Kidney (tissue), 14 donors: Measurements from ENCODE around the gene GPR15LG. TPM values are rescaled to one million over a fixed set of nuclear protein-coding genes. Genes with fewer than 3 reads are reported as not detected.

Experiments used
- DNase-seq, 5 donors: peaks; one replicate each; pipeline ENCODE4 v3.0.0-alpha.2; 2013 to 2020
- FAIRE-seq: peaks from 2 replicates; lab custom pipeline; 2012; peaks lifted over from hg19 to GRCh38; lab: Jason Lieb, UNC
- H3K27ac ChIP-seq, 2 donors: one replicate each; pipeline ENCODE4 v1.7.0; 2013; ENCODE audit warnings: low read depth in 2 of 2, low read length in 2 of 2, inconsistent platforms in 1 of 2
- H3K27me3 ChIP-seq: one replicate; pipeline ENCODE4 v1.7.1; 2013; ENCODE audit warnings: low read length, inconsistent platforms; ENCODE audit not compliant: control insufficient read depth, insufficient read depth
- H3K36me3 ChIP-seq, 3 donors: one replicate each; pipeline versions ENCODE4 v1.7.0 to v1.7.1; 2013; ENCODE audit warnings: low read length in 3 of 3, control low read depth in 1 of 3, inconsistent platforms in 1 of 3; ENCODE audit not compliant: insufficient read depth in 3 of 3, control insufficient read depth in 2 of 3
- H3K4me1 ChIP-seq, 3 donors: one replicate each; pipeline versions ENCODE4 v1.7.0 to v1.7.1; 2013; ENCODE audit warnings: low read length in 3 of 3, inconsistent platforms in 1 of 3, low read depth in 1 of 3; ENCODE audit not compliant: control insufficient read depth in 2 of 3, insufficient read depth in 2 of 3
- H3K4me3 ChIP-seq, 3 donors: one replicate each; pipeline versions ENCODE4 v1.7.0 to v1.8.1; 2013; ENCODE audit warnings: low read length in 3 of 3, control low read depth in 1 of 3, inconsistent platforms in 1 of 3
- H3K9ac ChIP-seq, 3 donors: one replicate each; pipeline versions ENCODE4 v1.7.0 to v1.7.1; 2013; ENCODE audit warnings: low read length in 3 of 3, control low read depth in 1 of 3, inconsistent platforms in 1 of 3
- H3K9me3 ChIP-seq, 3 donors: one replicate each; pipeline versions ENCODE4 v1.7.0 to v1.7.1; 2013; ENCODE audit warnings: low read length in 3 of 3, control low read depth in 1 of 3, inconsistent platforms in 1 of 3; ENCODE audit not compliant: control insufficient read depth in 2 of 3, insufficient read depth in 1 of 3
- CTCF ChIP-seq: IDR thresholded peaks from 3 replicates; pipeline ENCODE4 v1.5.1; 2012; ENCODE audit warnings: mild to moderate bottlenecking, moderate library complexity, borderline replicate concordance; ENCODE audit not compliant: insufficient read depth; ENCODE audit errors: extremely low read depth
- intact Hi-C: fragments of 100-400 bp; cut with DNase I; formaldehyde crosslinking; loops from one replicate; pipeline ENCODE4 v1.11.1; 2022
- polyA plus RNA-seq: library from polyadenylated mRNA; stranded (reverse); fragments of 350-450 nt; fragmentation: Illumina TruSeq; extraction: RNeasy Lipid Tissue Mini Kit (QIAGEN cat#74804); gene quantifications from one replicate; pipeline ENCODE4 v1.2.3, GENCODE V29; 2014; ENCODE audit warnings: low read depth, low replicate concordance; ENCODE audit not compliant: insufficient read depth
- total RNA-seq: library from RNA; stranded (reverse); fragmentation: NEBNext Ultra II Directional; extraction: Animal tissue kit (Norgen Biotek cat#: 25700); gene quantifications from one replicate; pipeline ENCODE4 v1.2.1, GENCODE V29; 2021
- donor health status: control.
- donor health status: control.
- donor health status: control.
- donor health status: control.
- donor health status: control.
- donor health status: DM: yes; HTN: yes; CAD: no.
- donor health status: Normal renal cell carcinoma (clear cell type).

Gene GPR15LG
- total and polyA plus RNA-seq, 2 donors from 2014 or later: 0.44 TPM; not detected in 1

GRCh38 chr10:84214612-84215235 lies 41.1 kb downstream of the GPR15LG start:
- Histone ChIP-seq H3K4me3 (no peak overlapping the region), H3K4me1 (no peaks in the 10 kb centered on the region), H3K27ac (no peak overlapping the region), H3K36me3 (no peaks in the 10 kb centered on the region), H3K9me3 (peaks cover 0 to 3% (median 0%) of the 10 kb centered on the region in 3 donors), H3K27me3 (no peaks in the 10 kb centered on the region), H3K9ac (no peak overlapping the region)
- intact Hi-C loops: no loop called here
- DNase-seq (no peak), FAIRE-seq (no peak)
- peak; percentile 31 for TF ChIP-seq CTCF

GRCh38 chr10:84216834-84217233 lies 43.2 kb downstream of the GPR15LG start:
- Histone ChIP-seq H3K4me1 (no peaks in the 10 kb centered on the region), H3K27ac (no peak overlapping the region), H3K9ac (no peak overlapping the region), H3K27me3 (no peaks in the 10 kb centered on the region), H3K36me3 (no peaks in the 10 kb centered on the region), H3K4me3 (no peak overlapping the region), H3K9me3 (peaks cover 0 to 3% (median 0%) of the 10 kb centered on the region in 3 donors)
- intact Hi-C loops: no loop called here
- no peak for TF ChIP-seq CTCF
- FAIRE-seq (no peak), DNase-seq (no peak)

GRCh38 chr10:84217746-84218145 lies 44.1 kb downstream of the GPR15LG start:
- no peak overlapping the region for H3K9ac ChIP-seq
- DNase-seq (no peak), FAIRE-seq (no peak)
- H3K4me3 ChIP-seq: no peak overlapping the region
- no peaks in the 10 kb centered on the region for H3K36me3 ChIP-seq
- TF ChIP-seq CTCF: no peak
- no peak overlapping the region for H3K27ac ChIP-seq
- H3K4me1 ChIP-seq: no peaks in the 10 kb centered on the region
- intact Hi-C loops: no loop called here
- H3K27me3 ChIP-seq: no peaks in the 10 kb centered on the region
- H3K9me3 ChIP-seq: peaks cover 0 to 3% (median 0%) of the 10 kb centered on the region in 3 donors
